ENCODE measurements around the gene NGB.
"Not testable (repeated sequence)": the region's sequence is repeated elsewhere in the genome, so short reads cannot be mapped to it uniquely, and the experiment has no call there.

DNA sequence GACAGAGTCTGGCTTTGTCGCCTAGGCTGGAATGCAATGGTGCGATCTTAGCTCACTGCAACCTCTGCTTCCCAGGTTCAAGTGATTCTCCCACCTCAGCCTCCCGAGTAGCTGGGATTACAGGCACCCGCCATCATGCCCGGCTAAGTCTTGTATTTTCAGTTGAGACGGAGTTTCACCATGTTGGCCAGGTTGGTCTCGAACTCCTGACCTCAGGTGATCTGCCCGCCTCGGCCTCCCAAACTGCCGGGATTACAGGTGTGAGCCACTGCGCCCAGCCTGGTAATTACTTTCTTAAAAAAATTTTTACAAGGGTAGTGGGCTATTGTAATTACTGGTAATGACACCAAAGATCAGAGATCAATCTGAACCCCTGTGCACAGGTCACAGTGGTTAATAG lies 47.8 kb upstream of the NGB start:
- TF ChIP-seq, protein P1, sequence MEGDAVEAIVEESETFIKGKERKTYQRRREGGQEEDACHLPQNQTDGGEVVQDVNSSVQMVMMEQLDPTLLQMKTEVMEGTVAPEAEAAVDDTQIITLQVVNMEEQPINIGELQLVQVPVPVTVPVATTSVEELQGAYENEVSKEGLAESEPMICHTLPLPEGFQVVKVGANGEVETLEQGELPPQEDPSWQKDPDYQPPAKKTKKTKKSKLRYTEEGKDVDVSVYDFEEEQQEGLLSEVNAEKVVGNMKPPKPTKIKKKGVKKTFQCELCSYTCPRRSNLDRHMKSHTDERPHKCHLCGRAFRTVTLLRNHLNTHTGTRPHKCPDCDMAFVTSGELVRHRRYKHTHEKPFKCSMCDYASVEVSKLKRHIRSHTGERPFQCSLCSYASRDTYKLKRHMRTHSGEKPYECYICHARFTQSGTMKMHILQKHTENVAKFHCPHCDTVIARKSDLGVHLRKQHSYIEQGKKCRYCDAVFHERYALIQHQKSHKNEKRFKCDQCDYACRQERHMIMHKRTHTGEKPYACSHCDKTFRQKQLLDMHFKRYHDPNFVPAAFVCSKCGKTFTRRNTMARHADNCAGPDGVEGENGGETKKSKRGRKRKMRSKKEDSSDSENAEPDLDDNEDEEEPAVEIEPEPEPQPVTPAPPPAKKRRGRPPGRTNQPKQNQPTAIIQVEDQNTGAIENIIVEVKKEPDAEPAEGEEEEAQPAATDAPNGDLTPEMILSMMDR (IDR thresholded peaks at IDR 0.05) = not testable (repeated sequence)
- not testable (repeated sequence) for TF ChIP-seq EZH2 (IDR thresholded peaks at IDR 0.05; ENCODE audit: borderline replicate concordance, insufficient read depth, low read depth, low read length, poor library complexity, severe bottlenecking)

Data from B cell (primary cell).